Stimulated activated CD8-positive, alpha-beta memory T cell treated with anti-CD3 and anti-CD28 coated beads, Interleukin-4, amount 100 ng/mL, for 48 hours (primary cell): ENCODE data around the gene DDB1.

Experiments used
- DNase-seq: peaks from one replicate; pipeline ENCODE4 v3.0.0-alpha.2; 2020

Gene DDB1

DNA sequence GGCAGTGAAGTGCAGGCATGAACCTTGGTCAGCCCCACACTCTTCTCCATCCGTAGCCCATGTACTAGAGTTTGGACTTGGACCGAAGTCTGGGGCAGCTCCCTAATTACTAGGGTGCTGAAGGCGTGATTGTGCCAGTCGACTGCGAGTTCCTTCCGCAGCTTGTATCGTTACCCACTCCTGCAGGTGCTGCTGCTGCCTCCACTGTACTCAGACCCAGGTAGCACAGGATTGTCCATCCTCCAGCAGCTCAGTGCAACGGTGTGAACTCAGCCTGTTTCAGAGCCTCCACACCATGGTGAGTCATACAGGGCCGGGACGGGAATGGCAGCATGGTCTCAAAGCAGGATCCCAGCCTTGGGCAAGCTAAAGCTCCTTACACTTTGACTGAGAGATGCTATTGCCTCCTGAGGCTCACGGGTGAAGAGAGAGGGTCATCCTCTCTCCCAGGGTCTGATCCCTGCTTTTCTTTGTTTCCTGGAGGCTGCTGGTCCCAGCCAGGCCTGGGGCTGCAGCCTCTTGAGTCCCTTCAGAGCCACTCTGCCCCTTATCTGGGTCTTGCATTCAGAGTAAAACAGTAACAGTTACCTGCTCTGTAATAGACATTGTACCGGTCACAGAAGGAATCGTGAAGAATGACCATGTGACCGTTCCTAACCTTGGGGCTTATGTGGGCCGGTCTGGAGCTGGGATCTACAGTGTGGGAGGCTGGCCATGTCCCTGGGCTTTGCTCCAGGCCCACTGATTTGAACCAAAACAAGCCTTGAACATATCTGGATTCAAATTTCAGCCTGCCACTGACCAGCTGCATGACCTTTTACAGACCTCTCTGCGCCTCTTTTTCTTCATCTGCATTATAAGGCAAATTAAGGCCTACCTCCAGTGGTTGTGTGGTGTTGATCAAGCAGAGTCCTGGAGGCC lies 1.8 kb upstream of the DDB1 start:
- DNase-seq: peak; percentile 32

- peak; percentile 47 for DNase-seq
Observed at GRCh38 chr11:61333550-61334433, 887 bp upstream of the DDB1 start.

- peak; percentile 35 for DNase-seq
Observed at GRCh38 chr11:61332281-61332796, 566 bp downstream of the DDB1 start.

DNA sequence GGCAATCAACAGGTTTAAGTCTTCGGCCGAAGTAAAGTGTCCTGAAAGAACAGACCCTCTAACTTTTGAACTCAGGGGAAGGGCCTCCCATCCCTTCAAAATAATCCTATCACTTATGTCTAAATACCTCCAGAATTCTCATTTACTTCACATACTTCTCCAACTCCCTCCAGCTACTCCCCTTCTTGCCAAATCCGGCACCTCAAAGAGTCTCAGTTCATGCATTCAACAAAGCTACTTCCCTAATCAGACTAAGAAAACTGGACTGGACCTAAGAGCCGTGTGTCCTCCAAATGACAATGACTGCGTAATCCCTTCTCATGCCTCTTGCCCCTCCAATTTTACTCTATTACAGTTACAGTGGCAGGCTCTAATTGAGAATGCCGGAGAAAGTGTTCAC lies 1.3 kb downstream of the DDB1 start:
- no peak for DNase-seq

- no peak for DNase-seq
Observed at GRCh38 chr11:61329871-61330270, 3.0 kb downstream of the DDB1 start.

- DNase-seq: no peak
Observed at GRCh38 chr11:61328351-61328750, 4.6 kb downstream of the DDB1 start.

GRCh38 chr11:61327669-61328071 lies 5.2 kb downstream of the DDB1 start:
- DNase-seq: no peak

DNA sequence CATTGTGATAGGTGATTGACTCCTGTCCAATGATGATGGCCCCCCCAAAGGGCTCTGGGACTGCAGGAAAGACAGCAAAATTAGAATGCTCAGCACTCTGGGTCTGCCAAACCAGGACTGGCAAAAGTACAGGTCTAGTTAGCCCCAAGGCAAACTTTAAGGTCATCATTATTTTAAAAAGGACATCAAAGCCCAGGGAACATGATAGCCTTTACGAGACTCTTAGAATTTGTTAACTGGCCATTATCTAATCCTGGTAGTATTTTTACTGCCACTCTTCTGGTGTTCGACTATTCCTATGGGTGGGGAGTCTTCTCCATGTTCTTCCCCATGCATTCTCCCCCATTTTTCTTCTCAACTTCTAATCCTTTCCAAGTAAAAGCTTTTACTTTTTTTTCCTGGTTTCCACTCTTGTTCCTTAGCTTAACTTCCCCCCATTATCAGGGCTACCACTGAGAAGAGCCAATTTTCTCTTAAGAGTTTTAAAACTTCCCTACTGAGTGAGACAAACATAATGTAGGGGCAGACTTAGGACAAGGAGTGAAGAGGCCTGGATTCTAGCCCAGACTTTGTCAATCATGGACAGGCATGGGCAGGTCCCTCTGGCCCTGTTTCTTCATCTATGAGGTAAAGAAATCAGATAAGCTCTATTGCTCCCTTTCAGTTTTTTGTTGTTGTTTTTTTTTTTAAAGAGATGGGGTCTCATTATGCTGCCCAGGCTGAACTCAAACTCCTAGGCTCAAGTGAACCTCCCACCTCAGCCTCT lies 7.1 kb downstream of the DDB1 start:
- no peak for DNase-seq

- no peak for DNase-seq
Observed at GRCh38 chr11:61315260-61315659, 17.6 kb downstream of the DDB1 start.

- no peak for DNase-seq
Observed at GRCh38 chr11:61310749-61311148, 22.2 kb downstream of the DDB1 start.

- peak; percentile 63 for DNase-seq
Observed at GRCh38 chr11:61309739-61310138, 23.2 kb downstream of the DDB1 start.

DNA sequence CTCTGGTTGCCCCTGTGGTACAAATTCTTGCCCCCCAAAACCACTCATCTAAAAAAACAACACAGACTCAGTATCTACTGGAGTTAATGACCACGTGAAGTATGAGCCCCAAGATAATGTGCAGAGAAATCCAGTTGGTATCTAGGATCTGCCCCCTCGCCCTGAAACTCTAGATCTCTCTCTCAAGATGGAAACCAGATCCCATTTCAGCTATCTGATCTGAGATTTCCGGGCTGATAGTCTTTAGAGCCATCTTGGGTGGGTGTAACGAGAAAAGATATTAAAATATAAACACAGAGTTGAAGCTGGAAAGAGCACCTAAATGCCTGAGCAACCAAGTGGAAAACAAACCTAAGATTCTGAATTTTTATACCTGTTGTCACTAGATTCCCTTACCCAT lies 23.8 kb downstream of the DDB1 start:
- DNase-seq: no peak

- DNase-seq: no peak
Observed at GRCh38 chr11:61307354-61307753, 25.6 kb downstream of the DDB1 start.

GRCh38 chr11:61306221-61306620 lies 26.7 kb downstream of the DDB1 start:
- DNase-seq: no peak

DNA sequence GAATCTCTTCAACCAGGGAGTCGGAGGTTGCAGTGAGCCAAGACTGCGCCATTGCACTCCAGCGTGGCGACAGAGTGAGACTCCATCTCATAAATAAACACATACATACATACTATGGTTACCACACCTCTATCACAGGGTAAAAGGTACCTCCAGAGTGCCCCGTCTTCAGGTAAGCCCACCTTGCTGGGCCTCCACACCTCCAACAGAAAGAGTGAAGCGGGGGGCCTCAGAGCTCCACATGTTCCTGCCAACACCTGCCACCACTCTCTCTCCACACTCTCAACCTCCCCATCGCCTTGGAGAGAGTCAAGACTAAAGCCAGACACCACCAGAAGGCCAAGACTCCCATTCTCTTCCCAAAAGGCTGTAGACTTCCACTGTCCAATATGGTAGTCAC lies 27.5 kb downstream of the DDB1 start:
- DNase-seq: no peak

- DNase-seq: no peak
Observed at GRCh38 chr11:61303725-61304124, 29.2 kb downstream of the DDB1 start.

GRCh38 chr11:61302550-61302949 lies 30.4 kb downstream of the DDB1 start:
- no peak for DNase-seq

DNA sequence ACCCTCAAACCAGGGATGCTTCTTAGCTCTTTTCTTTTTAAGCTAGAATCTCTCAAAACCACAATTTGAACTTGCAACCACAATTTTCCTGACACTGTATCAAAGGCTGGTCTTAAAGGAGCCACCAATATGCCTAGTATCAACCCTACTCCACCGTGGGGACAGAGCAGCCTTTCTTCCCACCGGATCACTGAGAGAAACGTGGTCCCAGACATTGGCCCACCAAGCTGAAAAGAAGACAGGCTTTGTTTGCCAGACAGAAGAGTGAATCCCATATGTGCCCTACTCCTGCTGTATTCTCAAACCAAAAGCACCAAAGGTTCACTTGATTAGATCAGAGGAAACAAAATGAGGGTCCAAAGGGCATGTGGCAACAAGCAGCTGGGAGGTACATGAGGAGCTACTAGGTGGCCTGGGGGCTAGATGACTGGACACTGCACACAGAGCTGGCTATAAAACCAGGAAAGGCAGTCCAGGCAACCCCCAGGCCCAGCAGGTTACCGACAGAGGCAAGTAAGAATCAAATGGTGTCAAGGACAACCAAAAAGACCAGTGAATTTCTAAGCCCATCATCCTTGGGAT lies 34.2 kb downstream of the DDB1 start:
- DNase-seq: no peak

- no peak for DNase-seq
Observed at GRCh38 chr11:61297746-61298145, 35.2 kb downstream of the DDB1 start.

- no peak for DNase-seq
Observed at GRCh38 chr11:61297341-61297740, 35.6 kb downstream of the DDB1 start.

- no peak for DNase-seq
Observed at GRCh38 chr11:61295596-61295926, 37.3 kb downstream of the DDB1 start.
